K562 (cell line): ENCODE results near the gene STAT4. TPM values are rescaled to one million over a fixed set of nuclear protein-coding genes. Genes with fewer than 3 reads are reported as not detected.

Experiments
- ATAC-seq: fragments of 200-7000 bp; cut with Tn5 transposase; 3 replicates; pipeline ENCODE4 v1.9.1; 2020; ENCODE audit warnings: moderate library complexity
- BruUV-seq: library from RNA; stranded (reverse); fragments of 400-500 nt; replicated peaks from 2 replicates; lab custom pipeline; 2021; lab: Mats Ljungman, UMichigan
- CTCF ChIA-PET: fragments of 300-600 bp; formaldehyde crosslinking; extraction: SDS; loops from one replicate; lab custom pipeline; 2021; ENCODE audit warnings: low intra/inter-chr PET ratio; lab: Yijun Ruan, JAX
- POLR2A ChIA-PET: fragments of 300-600, 350-650 bp; sonication (Branson Sonifier 250); formaldehyde crosslinking; extraction: SDS; loops from one replicate; lab custom pipeline; 2021; ENCODE audit warnings: antibody characterized with exemption, inconsistent platforms; lab: Yijun Ruan, JAX
- DNase-seq, 4 experiments: peaks; one replicate each; pipeline versions ENCODE4 v3.0.0 to v3.0.0-alpha.2; 2011 to 2018; ENCODE audit warnings: low spot score in 3 of 4, mixed read lengths in 3 of 4; ENCODE audit errors: extremely low read depth in 1 of 4
- FAIRE-seq: peaks from 2 replicates; lab custom pipeline; 2011; peaks lifted over from hg19 to GRCh38; lab: Jason Lieb, UNC
- H2AFZ ChIP-seq: 2 replicates; pipeline ENCODE4 v1.6.0; 2011; ENCODE audit warnings: low read depth, low read length, control low read depth, inconsistent platforms
- H3K27ac ChIP-seq: fragments of 200-600 bp; 3 replicates; pipeline ENCODE4 v1.8.0; 2011; ENCODE audit warnings: low read depth, mild to moderate bottlenecking, control low read depth, inconsistent platforms, low read length, moderate library complexity, mixed read lengths; ENCODE audit errors: extremely low read depth
- H3K27me3 ChIP-seq, 2 experiments: fragments of 300-600 bp in 1 of 2; 2 replicates in 1 of 2; 3 replicates in 1 of 2; pipeline versions ENCODE4 v1.6.0 to v1.8.0; 2011; ENCODE audit warnings: inconsistent platforms in 2 of 2, low read length in 2 of 2, mild to moderate bottlenecking in 1 of 2, mixed read lengths in 1 of 2, moderate library complexity in 1 of 2; ENCODE audit not compliant: control insufficient read depth in 2 of 2, insufficient read depth in 2 of 2
- H3K36me3 ChIP-seq: fragments of 300-600 bp; 3 replicates; pipeline ENCODE4 v1.8.0; 2011; ENCODE audit warnings: mild to moderate bottlenecking, low read length, inconsistent platforms; ENCODE audit not compliant: control insufficient read depth, insufficient read depth
- H3K4me1 ChIP-seq, 2 experiments: fragments of 200-600 bp in 1 of 2; replicated peaks in 1 of 2; 2 replicates in 1 of 2; 3 replicates in 1 of 2; pipeline versions ENCODE4 v1.5.1 to v1.8.0; 2011; ENCODE audit warnings: inconsistent platforms in 2 of 2, low read length in 2 of 2, mild to moderate bottlenecking in 1 of 2, mixed read lengths in 1 of 2, moderate library complexity in 1 of 2; ENCODE audit not compliant: control insufficient read depth in 2 of 2, insufficient read depth in 2 of 2
- H3K4me2 ChIP-seq: 2 replicates; pipeline ENCODE4 v1.6.1; 2011; ENCODE audit warnings: low read length, control low read depth, inconsistent platforms, mixed read lengths; ENCODE audit not compliant: insufficient read depth
- H3K4me3 ChIP-seq: fragments of 200-600 bp; sonication (generic), shearing (Covaris generic); 2 replicates; pipeline ENCODE4 v1.5.1; 2016; ENCODE audit warnings: control low read depth, inconsistent platforms
- H3K79me2 ChIP-seq: fragments of 200-600 bp; 3 replicates; pipeline ENCODE4 v1.8.0; 2011; ENCODE audit warnings: low read length, inconsistent platforms; ENCODE audit not compliant: control insufficient read depth, insufficient read depth
- H3K9ac ChIP-seq, 2 experiments: 2 replicates each; pipeline versions ENCODE4 v1.6.0 to v1.6.1; 2011; ENCODE audit warnings: low read depth in 2 of 2, low read length in 2 of 2, control low read depth in 1 of 2, inconsistent platforms in 1 of 2, mild to moderate bottlenecking in 1 of 2, mixed read lengths in 1 of 2; ENCODE audit not compliant: insufficient read depth in 1 of 2
- H3K9me1 ChIP-seq: one replicate; pipeline ENCODE4 v1.6.0; 2011; ENCODE audit warnings: inconsistent platforms, mild to moderate bottlenecking, low read length, moderate library complexity; ENCODE audit not compliant: control insufficient read depth, insufficient read depth
- H3K9me3 ChIP-seq: replicated peaks from 2 replicates; pipeline ENCODE4 v1.5.1; 2011; ENCODE audit warnings: low read depth, low read length, inconsistent platforms; ENCODE audit not compliant: control insufficient read depth, insufficient read depth
- H4K20me1 ChIP-seq: replicated peaks from 2 replicates; pipeline ENCODE4 v1.6.1; 2011; ENCODE audit warnings: low read length, inconsistent platforms, mixed read lengths; ENCODE audit not compliant: control insufficient read depth, insufficient read depth
- C11orf30 ChIP-seq: fragments of 450-650 bp; IDR thresholded peaks from 2 replicates; pipeline ENCODE4 v1.6.1; 2016; ENCODE audit warnings: low read depth, mild to moderate bottlenecking
- DDX20 ChIP-seq: fragments of 450-650 bp; IDR thresholded peaks from 2 replicates; pipeline ENCODE4 v1.6.1; 2016; ENCODE audit warnings: missing genetic modification characterization, low read depth, mild to moderate bottlenecking, missing compliant biosample characterization, moderate library complexity
- MAFF ChIP-seq: IDR thresholded peaks from 2 replicates; pipeline ENCODE4 v1.6.1; 2012; ENCODE audit warnings: low read length, improper control_type of control experiment
- MAFG ChIP-seq: fragments of 450-650 bp; conservative IDR thresholded peaks from 2 replicates; pipeline ENCODE4 v1.6.1; 2016; ENCODE audit warnings: missing genetic modification characterization, missing compliant biosample characterization
- MAFK ChIP-seq: IDR thresholded peaks from 2 replicates; pipeline ENCODE4 v1.6.1; 2011; ENCODE audit warnings: low read length, improper control_type of control experiment
- TSC22D4 ChIP-seq: fragments of 450-650 bp; IDR thresholded peaks from 2 replicates; pipeline ENCODE4 v1.6.1; 2016; ENCODE audit warnings: missing genetic modification characterization, missing biosample characterization, control low read depth
- ZNF316 ChIP-seq: fragments of 450-650 bp; IDR thresholded peaks from 2 replicates; pipeline ENCODE4 v1.6.1; 2016
- ZNF707 ChIP-seq: fragments of 250-450 bp; sonication (Bioruptor Pico); conservative IDR thresholded peaks from 2 replicates; pipeline ENCODE4 v1.8.0; 2022; ENCODE audit warnings: inconsistent platforms, mild to moderate bottlenecking, moderate library complexity
- WGBS: fragments of 100-300 bp; shearing (Covaris generic); methylation state at CpG from one replicate; pipeline ENCODE4 v1.1.6; 2016; ENCODE audit warnings: low coverage, mixed read lengths; ENCODE audit not compliant: insufficient coverage; ENCODE audit errors: missing lambda C conversion rate; 5-methylcytosine and 5-hydroxymethylcytosine counted together
- in situ Hi-C: fragments of 300-500 bp; cut with MboI; formaldehyde crosslinking; loops from 4 replicates; pipeline ENCODE4 v1.15.0; 2018; ENCODE audit warnings: inconsistent platforms, mixed read lengths
- intact Hi-C: fragments of 100-400 bp; cut with micrococcal nuclease; formaldehyde crosslinking; loops from 2 replicates; pipeline ENCODE4 v1.14.2; 2022
- polyA plus RNA-seq, 8 experiments: library from polyadenylated mRNA; depleted of rRNA in 4 of 8; stranded (reverse) in 5 of 8; unstranded in 3 of 8; fragments of >200 nt; fragmentation: Nextera tagmentation in 2 of 8; fragmentation: Illumina TruSeq in 1 of 8; extraction: Ambion mirVana in 2 of 8; extraction: Trizol in 1 of 8; gene quantifications; 2 replicates each; pipeline versions ENCODE4 v1.2.1 to v1.2.3, GENCODE V29; 2011 to 2014; ENCODE audit warnings: inconsistent platforms in 1 of 8, missing spikeins in 1 of 8
- total RNA-seq, 7 experiments: library from RNA; depleted of rRNA in 6 of 7; stranded (reverse); fragments of >200 nt in 6 of 7; fragmentation: Illumina TruSeq in 2 of 7; extraction: Trizol in 2 of 7; gene quantifications; 2 replicates each; pipeline versions ENCODE4 v1.2.1 to v1.2.3, GENCODE V29; 2011 to 2021; ENCODE audit warnings: low replicate concordance in 1 of 7

Gene STAT4
- total and polyA plus RNA-seq, 9 of the 15 experiments (the other 6 are each of a cell fraction or from before 2014, with no cell fraction given): 0.01 to 0.06 (median 0.03) TPM; not detected in 6

GRCh38 chr2:190982262-190983034, 168.3 kb downstream of the STAT4 start:
- H3K4me2 ChIP-seq: no peak overlapping the region
- no peak overlapping the region for H3K4me3 ChIP-seq
- peaks cover 94% of the 10 kb centered on the region; the same call in 2 of the 3 replicates for H3K36me3 ChIP-seq
- no peaks in the 10 kb centered on the region for H3K79me2 ChIP-seq
- in situ Hi-C loops (no loop called here), intact Hi-C loops (no loop called here)
- H3K9me3 ChIP-seq: no peaks in the 10 kb centered on the region
- ATAC-seq (no peak), DNase-seq (no peak), FAIRE-seq (no peak)
- ChIA-PET CTCF (no interaction called here), POLR2A (no interaction called here)
- no peak overlapping the region for H2AFZ ChIP-seq
- no peaks in the 10 kb centered on the region for H4K20me1 ChIP-seq
- TF ChIP-seq MAFG (tag) (peak; percentile 93), TSC22D4 (tag) (no peak), MAFK (peak; percentile 99), ZNF707 (no peak), C11orf30 (peak; percentile 94), MAFF (peak; percentile 99), DDX20 (tag) (no peak), ZNF316 (peak; percentile 96)
- H3K27ac ChIP-seq: no peak overlapping the region
- 89% methylated on average over 8 of the region's 8 CpGs for WGBS
- H3K27me3 ChIP-seq: no peaks in the 10 kb centered on the region
- no peaks in the 10 kb centered on the region for H3K4me1 ChIP-seq
- BruUV-seq: no TSS peak
- no peak overlapping the region for H3K9ac ChIP-seq
- H3K9me1 ChIP-seq: no peaks in the 10 kb centered on the region
